Mesothelial cell of epicardium (in vitro differentiated cells): ENCODE measurements around the gene NLGN1. TPM values are rescaled to one million over a fixed set of nuclear protein-coding genes. Genes with fewer than 3 reads are reported as not detected.

ENCODE experiments used
- DNase-seq, 2 experiments: peaks; one replicate each; pipeline ENCODE4 v3.0.0; 2021; ENCODE audit warnings: low spot score in 2 of 2; ENCODE audit not compliant: unreplicated experiment in 2 of 2
- H3K27ac Mint-ChIP-seq: 2 replicates; pipeline ENCODE4 v1.8.0; 2021; ENCODE audit warnings: mixed read lengths
- H3K27me3 Mint-ChIP-seq: 2 replicates; pipeline ENCODE4 v1.8.0; 2021; ENCODE audit warnings: low read depth, mixed read lengths
- H3K36me3 Mint-ChIP-seq: 2 replicates; pipeline ENCODE4 v1.8.0; 2021; ENCODE audit warnings: mixed read lengths
- H3K4me1 Mint-ChIP-seq: 2 replicates; pipeline ENCODE4 v1.8.0; 2021; ENCODE audit warnings: mixed read lengths
- H3K4me3 Mint-ChIP-seq: 2 replicates; pipeline ENCODE4 v1.8.0; 2021; ENCODE audit warnings: mild to moderate bottlenecking, moderate library complexity, mixed read lengths
- H3K9me3 Mint-ChIP-seq: 2 replicates; pipeline ENCODE4 v1.8.0; 2021; ENCODE audit warnings: mixed read lengths
- CTCF ChIP-seq: fragments of 200-600 bp; sonication (generic); IDR thresholded peaks from one replicate; pipeline ENCODE4 v1.5.0; 2021; ENCODE audit warnings: antibody characterized with exemption; ENCODE audit not compliant: unreplicated experiment
- total RNA-seq: library from RNA; stranded (reverse); gene quantifications from 3 replicates; pipeline ENCODE4 v1.2.1, GENCODE V29; 2021

The NLGN1 gene
- total RNA-seq, 1 donor from 2014 or later, result 4.2 TPM

DNA sequence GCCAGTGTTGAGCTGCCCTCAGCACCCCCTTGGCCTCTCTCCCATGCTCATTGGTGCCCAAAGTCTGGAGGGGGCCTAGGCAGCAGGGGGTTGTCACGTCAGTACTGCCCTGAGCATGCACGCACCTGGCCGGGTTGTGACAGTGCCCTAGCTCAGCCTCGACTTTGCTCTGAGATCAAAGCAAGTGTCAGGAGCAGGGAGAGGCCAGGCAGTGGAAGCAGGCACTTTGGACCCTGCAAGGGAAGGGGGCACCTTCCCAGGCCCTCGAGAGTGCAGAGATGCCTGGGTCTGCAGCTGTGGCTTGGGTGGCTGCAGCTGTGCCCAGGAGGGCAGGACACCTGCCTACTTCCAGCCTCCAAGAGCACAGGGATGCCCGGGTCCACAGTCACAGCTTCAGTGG lies 561.3 kb downstream of the NLGN1 start:
- no peaks in the 10 kb centered on the region for H3K9me3 Mint-ChIP-seq
- H3K36me3 Mint-ChIP-seq, result no peaks in the 10 kb centered on the region
- DNase-seq, result no peak
- H3K4me1 Mint-ChIP-seq, result peaks cover 2% of the 10 kb centered on the region
- no peaks in the 10 kb centered on the region for H3K27me3 Mint-ChIP-seq
- TF ChIP-seq CTCF, result no peak
- no peak overlapping the region for H3K27ac Mint-ChIP-seq
- H3K4me3 Mint-ChIP-seq, result no peak overlapping the region

DNA sequence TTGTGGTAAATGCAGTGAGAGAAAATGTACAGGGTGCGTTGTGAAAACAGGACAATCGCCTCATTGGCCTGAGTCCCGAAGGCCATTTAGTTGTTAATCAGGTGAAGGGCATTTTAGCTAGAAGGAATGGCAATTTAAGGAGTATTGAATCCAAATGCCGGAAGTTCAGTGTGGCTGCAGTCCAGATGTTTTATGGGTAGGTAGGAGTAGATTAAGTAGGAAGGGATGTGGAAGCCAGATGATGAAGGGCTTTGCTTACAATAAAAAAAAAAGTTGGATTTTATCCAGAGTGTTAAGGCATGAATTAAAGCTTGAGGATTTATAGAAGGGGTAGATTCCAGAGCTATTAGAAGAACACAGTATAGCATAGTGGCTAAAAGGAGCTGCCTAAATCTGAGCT lies 572.7 kb downstream of the NLGN1 start:
- no peaks in the 10 kb centered on the region for H3K36me3 Mint-ChIP-seq
- H3K9me3 Mint-ChIP-seq, result peaks cover 7% of the 10 kb centered on the region
- H3K4me3 Mint-ChIP-seq, result no peak overlapping the region
- peaks cover 8% of the 10 kb centered on the region for H3K4me1 Mint-ChIP-seq
- no peaks in the 10 kb centered on the region for H3K27me3 Mint-ChIP-seq
- no peak for DNase-seq
- no peak for TF ChIP-seq CTCF
- H3K27ac Mint-ChIP-seq, result peak overlapping the region; percentile 8

DNA sequence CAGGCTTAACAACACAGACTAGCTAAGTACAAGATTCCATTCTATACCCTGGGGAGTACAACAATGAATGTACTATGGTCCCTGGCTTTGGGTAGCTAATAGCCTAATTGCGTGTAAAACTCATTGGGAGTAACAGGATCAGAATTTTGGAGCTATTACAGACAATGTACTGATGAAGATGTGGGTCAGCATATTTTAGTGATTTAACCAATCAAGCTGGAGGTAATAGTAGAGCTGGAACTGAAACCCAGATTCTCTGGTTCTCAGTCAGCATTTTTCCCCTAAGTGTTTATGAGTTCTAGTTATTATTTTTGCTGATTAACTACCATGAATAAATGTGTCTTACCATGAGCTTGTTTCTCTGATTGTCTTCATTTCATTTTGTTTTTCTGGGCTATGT lies 578.7 kb downstream of the NLGN1 start:
- Mint-ChIP-seq H3K27ac (no peak overlapping the region), H3K27me3 (no peaks in the 10 kb centered on the region), H3K36me3 (no peaks in the 10 kb centered on the region), H3K9me3 (peaks cover 3% of the 10 kb centered on the region), H3K4me1 (no peaks in the 10 kb centered on the region), H3K4me3 (no peak overlapping the region)
- TF ChIP-seq CTCF, result no peak
- no peak for DNase-seq

GRCh38 chr3:173977747-173978146 lies 580.2 kb downstream of the NLGN1 start:
- DNase-seq, result no peak
- Mint-ChIP-seq H3K9me3 (peaks cover 3% of the 10 kb centered on the region), H3K36me3 (no peaks in the 10 kb centered on the region), H3K4me3 (no peak overlapping the region), H3K27me3 (no peaks in the 10 kb centered on the region), H3K27ac (no peak overlapping the region), H3K4me1 (no peaks in the 10 kb centered on the region)
- TF ChIP-seq CTCF, result no peak

DNA sequence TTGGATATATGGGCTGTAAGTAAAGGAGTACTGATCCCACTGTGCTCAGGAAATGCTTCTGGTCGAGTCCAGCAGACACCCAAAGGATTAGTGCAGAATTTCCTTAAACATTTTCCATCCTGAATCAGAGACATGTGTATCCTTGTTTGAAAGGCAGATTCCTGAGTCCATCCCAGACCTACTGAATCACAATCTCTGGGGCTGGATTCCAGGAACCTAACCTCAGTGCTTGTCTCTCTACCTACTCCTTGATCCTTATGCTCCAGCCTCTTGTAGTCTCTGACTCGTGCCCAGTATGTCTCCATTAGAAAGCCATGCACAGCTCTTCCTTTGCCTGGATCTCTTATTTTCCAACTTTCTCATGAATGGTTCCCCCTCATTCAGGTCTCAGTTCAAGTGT lies 585.8 kb downstream of the NLGN1 start:
- Mint-ChIP-seq H3K36me3 (no peaks in the 10 kb centered on the region), H3K27me3 (no peaks in the 10 kb centered on the region), H3K9me3 (peaks cover 2% of the 10 kb centered on the region), H3K4me1 (no peaks in the 10 kb centered on the region), H3K27ac (no peak overlapping the region), H3K4me3 (no peak overlapping the region)
- TF ChIP-seq CTCF, result no peak
- no peak for DNase-seq

DNA sequence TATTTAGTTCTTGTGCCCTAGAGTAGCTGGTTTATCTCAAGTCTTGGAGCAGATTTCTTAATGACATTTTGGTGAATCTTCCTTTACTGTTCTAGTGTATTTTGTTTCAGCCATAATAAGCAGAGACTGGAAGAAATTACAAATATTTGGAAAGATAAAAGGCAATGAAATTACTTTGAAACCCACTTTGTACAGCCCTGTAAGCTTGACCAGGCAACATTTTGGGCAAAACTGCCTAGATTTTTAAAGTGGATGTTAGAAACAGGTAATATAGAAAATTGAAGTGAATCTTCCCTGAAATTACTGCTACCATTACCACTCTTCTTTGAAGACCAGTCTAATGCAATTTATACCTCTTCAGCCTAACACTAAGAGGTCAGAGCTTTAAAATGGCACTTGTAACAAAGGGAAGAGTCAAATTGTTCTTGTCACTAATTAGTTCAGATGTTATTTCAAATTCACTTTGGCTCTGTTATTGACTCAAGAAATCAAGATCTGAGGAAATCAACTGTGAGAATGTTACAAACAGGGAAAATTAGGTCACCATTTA lies 589.4 kb downstream of the NLGN1 start:
- H3K27me3 Mint-ChIP-seq, result no peaks in the 10 kb centered on the region
- H3K4me1 Mint-ChIP-seq, result no peaks in the 10 kb centered on the region
- H3K36me3 Mint-ChIP-seq, result no peaks in the 10 kb centered on the region
- H3K4me3 Mint-ChIP-seq, result no peak overlapping the region
- TF ChIP-seq CTCF, result no peak
- peaks cover 2% of the 10 kb centered on the region for H3K9me3 Mint-ChIP-seq
- no peak for DNase-seq
- no peak overlapping the region for H3K27ac Mint-ChIP-seq
